ENCODE results near the gene CACNG3. TPM values are rescaled to one million over a fixed set of nuclear protein-coding genes. Genes with fewer than 3 reads are reported as not detected.

CACNG3 gene
- total RNA-seq, 1 experiment from 2014 or later, result not detected

GRCh38 chr16:24315343-24315742, 59.2 kb downstream of the CACNG3 start:
- Histone ChIP-seq H3K18ac (ENCODE audit: insufficient read length, low read depth, low read length) (no peak overlapping the region), H4K5ac (ENCODE audit: insufficient read length, low read depth, low read length) (no peak overlapping the region), H3K23me2 (ENCODE audit: insufficient read length, low read depth, low read length, poor library complexity, severe bottlenecking) (no peaks in the 10 kb centered on the region), H3K9me3 (ENCODE audit: control insufficient read depth, low read depth, low read length) (no peaks in the 10 kb centered on the region), H3K4me1 (ENCODE audit: insufficient read depth, low read length) (peaks cover 6% of the 10 kb centered on the region; the same call in 1 of the 2 replicates), H3K27ac (ENCODE audit: insufficient read length, low read depth, low read length) (no peak overlapping the region), H3K4me2 (ENCODE audit: insufficient read depth, insufficient read length, low read length) (no peak overlapping the region), H2AK5ac (ENCODE audit: insufficient read length, low read length) (no peak overlapping the region), H4K91ac (ENCODE audit: insufficient read length, low read depth, low read length) (no peak overlapping the region), H3K56ac (ENCODE audit: insufficient read length, low read depth, low read length) (no peak overlapping the region), H2BK120ac (ENCODE audit: low read depth, low read length, poor library complexity, severe bottlenecking) (no peak overlapping the region), H3K27me3 (ENCODE audit: insufficient read depth, low read length) (no peaks in the 10 kb centered on the region), H3K9ac (ENCODE audit: extremely low read depth, insufficient read length, low read length) (no peak overlapping the region), H2BK15ac (ENCODE audit: low read depth, low read length) (no peak overlapping the region), H2AFZ (ENCODE audit: low read length) (no peak overlapping the region), H3K79me1 (ENCODE audit: insufficient read depth, low read depth, low read length, poor library complexity, severe bottlenecking) (no peaks in the 10 kb centered on the region), H3K23ac (ENCODE audit: insufficient read length, low read depth, low read length) (no peak overlapping the region), H2BK5ac (ENCODE audit: insufficient read length, low read length) (no peak overlapping the region), H4K20me1 (ENCODE audit: control insufficient read depth, insufficient read depth, insufficient read length) (no peaks in the 10 kb centered on the region), H3K4ac (ENCODE audit: low read depth, low read length) (no peak overlapping the region), H3K14ac (ENCODE audit: insufficient read depth, low read length) (no peak overlapping the region), H4K8ac (replicated peaks; ENCODE audit: insufficient read length, low read depth, low read length) (no peak overlapping the region), H2BK12ac (ENCODE audit: insufficient read length, low read depth, low read length) (no peak overlapping the region), H3K79me2 (ENCODE audit: insufficient read depth, low read length) (no peaks in the 10 kb centered on the region), H2BK20ac (ENCODE audit: low read depth, low read length, poor library complexity, severe bottlenecking) (no peak overlapping the region), H3T11ph (ENCODE audit: low read length) (no peak overlapping the region)
- no peak overlapping the region for H3K4me3 Mint-ChIP-seq
- no peak for DNase-seq
- H3K36me3 Mint-ChIP-seq (ENCODE audit: insufficient read depth in 1 of 3, low read depth in 3 of 3), result no peaks in the 10 kb centered on the region
- no peak overlapping the region; a peak in 1 of 7 replicates for H3K27ac Mint-ChIP-seq
- peaks cover 10% of the 10 kb centered on the region for H3K27me3 Mint-ChIP-seq (ENCODE audit: low read depth)
- H3K4me1 Mint-ChIP-seq, result peaks cover 15 to 22% of the 10 kb centered on the region in 2 experiments
- H3K9me3 Mint-ChIP-seq, result no peaks in the 10 kb centered on the region
- no peak for TF ChIP-seq CTCF (conservative IDR thresholded peaks at IDR 0.05)
